Neural crest cell (in vitro differentiated cells): ENCODE results near the gene BID. TPM values are rescaled to one million over a fixed set of nuclear protein-coding genes. Genes with fewer than 3 reads are reported as not detected.
A peak's percentile ranks its signal among the peaks of the same experiment; 100 is the strongest.

Experiments used
- DNase-seq: peaks from one replicate; pipeline ENCODE4 v3.0.0; 2021; ENCODE audit warnings: low read depth, mixed read lengths, low spot score
- H3K27ac Mint-ChIP-seq: one replicate; pipeline ENCODE4 v1.8.0; 2021; ENCODE audit warnings: mild to moderate bottlenecking, mixed read lengths; ENCODE audit not compliant: unreplicated experiment
- H3K27me3 Mint-ChIP-seq: 2 replicates; pipeline ENCODE4 v1.8.0; 2021; ENCODE audit warnings: low read depth, mild to moderate bottlenecking, mixed read lengths
- H3K36me3 Mint-ChIP-seq: 2 replicates; pipeline ENCODE4 v1.8.0; 2021; ENCODE audit warnings: low read depth, mild to moderate bottlenecking, mixed read lengths
- H3K4me1 Mint-ChIP-seq: 2 replicates; pipeline ENCODE4 v1.8.0; 2021; ENCODE audit warnings: mixed read lengths
- H3K4me3 Mint-ChIP-seq: one replicate; pipeline ENCODE4 v1.8.0; 2021; ENCODE audit warnings: mild to moderate bottlenecking, mixed read lengths
- H3K9me3 Mint-ChIP-seq: 2 replicates; pipeline ENCODE4 v1.8.0; 2021; ENCODE audit warnings: mixed read lengths
- total RNA-seq: library from RNA; stranded (reverse); gene quantifications from 2 replicates; pipeline ENCODE4 v1.2.1, GENCODE V29; 2021
- TF ChIP-seq, protein P1 (sequence below): fragments of 200-600 bp; sonication (generic); conservative IDR thresholded peaks from 2 replicates; pipeline ENCODE4 v1.5.0; 2021; ENCODE audit warnings: antibody characterized with exemption, mild to moderate bottlenecking

Gene BID
- total RNA-seq, 1 donor from 2014 or later, result 26.5 TPM

GRCh38 chr22:17729561-17729960, 44.7 kb downstream of the BID start:
- Mint-ChIP-seq H3K36me3 (peaks cover 11% of the 10 kb centered on the region), H3K4me1 (peaks cover 16% of the 10 kb centered on the region), H3K9me3 (no peaks in the 10 kb centered on the region), H3K27ac (no peak overlapping the region), H3K4me3 (no peak overlapping the region), H3K27me3 (no peaks in the 10 kb centered on the region)
- no peak for DNase-seq
- TF ChIP-seq, protein P1, sequence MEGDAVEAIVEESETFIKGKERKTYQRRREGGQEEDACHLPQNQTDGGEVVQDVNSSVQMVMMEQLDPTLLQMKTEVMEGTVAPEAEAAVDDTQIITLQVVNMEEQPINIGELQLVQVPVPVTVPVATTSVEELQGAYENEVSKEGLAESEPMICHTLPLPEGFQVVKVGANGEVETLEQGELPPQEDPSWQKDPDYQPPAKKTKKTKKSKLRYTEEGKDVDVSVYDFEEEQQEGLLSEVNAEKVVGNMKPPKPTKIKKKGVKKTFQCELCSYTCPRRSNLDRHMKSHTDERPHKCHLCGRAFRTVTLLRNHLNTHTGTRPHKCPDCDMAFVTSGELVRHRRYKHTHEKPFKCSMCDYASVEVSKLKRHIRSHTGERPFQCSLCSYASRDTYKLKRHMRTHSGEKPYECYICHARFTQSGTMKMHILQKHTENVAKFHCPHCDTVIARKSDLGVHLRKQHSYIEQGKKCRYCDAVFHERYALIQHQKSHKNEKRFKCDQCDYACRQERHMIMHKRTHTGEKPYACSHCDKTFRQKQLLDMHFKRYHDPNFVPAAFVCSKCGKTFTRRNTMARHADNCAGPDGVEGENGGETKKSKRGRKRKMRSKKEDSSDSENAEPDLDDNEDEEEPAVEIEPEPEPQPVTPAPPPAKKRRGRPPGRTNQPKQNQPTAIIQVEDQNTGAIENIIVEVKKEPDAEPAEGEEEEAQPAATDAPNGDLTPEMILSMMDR, result no peak

DNA sequence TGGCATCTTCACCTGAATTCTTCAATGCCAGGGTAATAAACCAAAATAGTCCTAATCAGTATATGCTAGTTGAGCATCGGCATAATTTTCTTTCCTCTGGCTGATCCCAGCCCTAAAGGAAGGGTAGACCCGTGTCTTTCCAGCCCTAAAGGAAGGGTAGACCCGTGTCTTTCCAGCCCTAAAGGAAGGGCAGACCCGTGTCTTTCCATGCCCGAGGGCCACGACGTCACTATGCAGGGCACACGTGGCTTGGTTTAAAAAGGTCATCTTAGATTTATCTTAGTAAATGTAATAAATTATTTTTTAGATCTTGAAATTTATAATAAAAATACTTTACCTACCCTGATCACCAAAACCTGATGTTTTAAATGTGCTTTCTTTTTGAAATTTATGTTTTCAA, 45.5 kb downstream of the BID start:
- TF ChIP-seq, protein P1, result no peak
- peaks cover 20% of the 10 kb centered on the region for H3K4me1 Mint-ChIP-seq
- no peak overlapping the region for H3K4me3 Mint-ChIP-seq
- H3K9me3 Mint-ChIP-seq, result no peaks in the 10 kb centered on the region
- H3K27me3 Mint-ChIP-seq, result no peaks in the 10 kb centered on the region
- DNase-seq, result no peak
- H3K36me3 Mint-ChIP-seq, result peaks cover 10% of the 10 kb centered on the region
- H3K27ac Mint-ChIP-seq, result no peak overlapping the region

DNA sequence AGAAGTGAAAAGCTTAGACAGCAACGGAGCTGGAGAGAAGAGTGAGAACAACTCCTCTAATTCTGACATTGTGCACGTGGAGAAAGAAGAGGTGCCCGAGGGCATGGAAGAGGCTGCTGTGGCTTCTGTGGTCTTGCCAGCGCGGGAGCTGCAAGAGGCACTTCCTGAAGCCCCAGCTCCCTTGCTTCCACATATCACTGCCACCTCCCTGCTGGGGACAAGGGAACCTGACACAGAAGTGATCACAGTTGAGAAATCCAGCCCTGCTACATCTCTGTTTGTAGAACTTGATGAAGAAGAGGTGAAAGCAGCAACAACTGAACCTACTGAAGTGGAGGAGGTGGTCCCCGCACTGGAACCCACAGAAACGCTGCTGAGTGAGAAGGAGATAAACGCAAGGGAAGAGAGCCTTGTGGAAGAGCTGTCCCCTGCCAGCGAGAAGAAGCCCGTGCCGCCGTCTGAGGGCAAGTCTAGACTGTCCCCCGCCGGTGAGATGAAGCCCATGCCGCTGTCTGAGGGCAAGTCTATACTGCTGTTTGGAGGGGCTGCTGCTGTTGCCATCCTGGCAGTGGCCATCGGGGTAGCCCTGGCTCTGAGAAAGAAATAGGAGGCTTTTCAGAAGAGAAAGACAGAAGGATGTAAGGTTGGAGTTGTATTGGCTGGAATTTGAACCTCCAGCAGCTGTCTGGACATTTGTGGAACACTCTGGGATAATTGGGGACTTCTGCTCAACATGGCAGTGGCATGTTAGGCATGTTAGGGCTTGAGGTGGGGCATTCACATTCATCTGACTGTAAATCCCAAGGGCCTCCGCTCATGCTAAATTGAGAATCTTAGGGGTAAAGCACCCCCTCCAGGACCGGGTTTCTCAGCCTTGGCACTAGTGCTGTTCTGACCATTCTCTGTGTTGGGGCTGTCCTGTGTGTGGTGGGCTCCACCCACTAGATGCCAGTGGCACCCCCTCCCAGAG, 47.1 kb downstream of the BID start:
- H3K36me3 Mint-ChIP-seq, result peaks cover 8% of the 10 kb centered on the region
- TF ChIP-seq, protein P1, result no peak
- no peak overlapping the region for H3K4me3 Mint-ChIP-seq
- no peaks in the 10 kb centered on the region for H3K27me3 Mint-ChIP-seq
- peaks cover 20% of the 10 kb centered on the region for H3K4me1 Mint-ChIP-seq
- no peak for DNase-seq
- peak overlapping the region; percentile 76 for H3K27ac Mint-ChIP-seq
- no peaks in the 10 kb centered on the region for H3K9me3 Mint-ChIP-seq

GRCh38 chr22:17726006-17726927, 48.0 kb downstream of the BID start:
- Mint-ChIP-seq H3K4me1 (peaks cover 20% of the 10 kb centered on the region), H3K9me3 (no peaks in the 10 kb centered on the region), H3K36me3 (peaks cover 8% of the 10 kb centered on the region), H3K27ac (peak overlapping the region; percentile 76), H3K27me3 (no peaks in the 10 kb centered on the region), H3K4me3 (no peak overlapping the region)
- no peak for DNase-seq
- TF ChIP-seq, protein P1, result no peak

- TF ChIP-seq, protein P1, result no peak
- no peaks in the 10 kb centered on the region for H3K27me3 Mint-ChIP-seq
- no peak for DNase-seq
- peaks cover 8% of the 10 kb centered on the region for H3K36me3 Mint-ChIP-seq
- H3K4me1 Mint-ChIP-seq, result peaks cover 20% of the 10 kb centered on the region
- no peak overlapping the region for H3K4me3 Mint-ChIP-seq
- peak overlapping the region; percentile 9 for H3K27ac Mint-ChIP-seq
- H3K9me3 Mint-ChIP-seq, result no peaks in the 10 kb centered on the region
These were observed 48.8 kb downstream of the BID start for GRCh38 chr22:17725500-17725796.
